ENCODE results near the gene PAK2. TPM values are rescaled to one million over a fixed set of nuclear protein-coding genes. Genes with fewer than 3 reads are reported as not detected.

The PAK2 gene
- total RNA-seq, 1 experiment from 2014 or later = 50.7 TPM

DNA sequence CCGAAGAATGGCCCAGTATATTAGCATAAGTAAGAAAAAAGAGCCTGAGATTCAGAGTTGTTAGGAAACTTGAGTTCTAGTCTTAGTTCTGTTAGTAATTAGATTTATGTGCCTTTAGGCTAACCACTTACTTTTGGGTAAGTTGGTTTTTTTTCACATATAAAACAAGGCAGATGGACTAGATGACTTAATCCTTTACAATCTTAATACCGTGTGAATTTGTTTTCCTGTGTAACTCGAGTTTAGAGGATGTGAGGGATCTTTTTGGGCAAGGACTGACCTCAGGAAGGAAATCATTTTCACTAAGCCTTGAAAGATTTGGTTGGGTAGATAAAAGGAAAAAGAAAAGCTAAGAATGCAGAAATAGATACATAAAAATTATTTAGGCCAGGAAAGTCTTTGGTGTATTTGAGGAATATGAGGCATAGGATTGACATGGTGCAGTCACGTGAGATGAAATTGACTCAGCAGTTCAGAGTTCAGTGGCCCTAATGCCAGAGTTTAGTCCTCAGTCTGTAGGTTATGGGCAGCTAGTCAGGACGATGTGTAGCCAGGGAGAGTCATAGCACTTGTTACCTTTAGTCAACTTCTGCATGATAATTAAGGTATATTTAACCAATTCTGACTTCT lies 34.6 kb downstream of the PAK2 start (continued):
- TF ChIP-seq, protein P1, sequence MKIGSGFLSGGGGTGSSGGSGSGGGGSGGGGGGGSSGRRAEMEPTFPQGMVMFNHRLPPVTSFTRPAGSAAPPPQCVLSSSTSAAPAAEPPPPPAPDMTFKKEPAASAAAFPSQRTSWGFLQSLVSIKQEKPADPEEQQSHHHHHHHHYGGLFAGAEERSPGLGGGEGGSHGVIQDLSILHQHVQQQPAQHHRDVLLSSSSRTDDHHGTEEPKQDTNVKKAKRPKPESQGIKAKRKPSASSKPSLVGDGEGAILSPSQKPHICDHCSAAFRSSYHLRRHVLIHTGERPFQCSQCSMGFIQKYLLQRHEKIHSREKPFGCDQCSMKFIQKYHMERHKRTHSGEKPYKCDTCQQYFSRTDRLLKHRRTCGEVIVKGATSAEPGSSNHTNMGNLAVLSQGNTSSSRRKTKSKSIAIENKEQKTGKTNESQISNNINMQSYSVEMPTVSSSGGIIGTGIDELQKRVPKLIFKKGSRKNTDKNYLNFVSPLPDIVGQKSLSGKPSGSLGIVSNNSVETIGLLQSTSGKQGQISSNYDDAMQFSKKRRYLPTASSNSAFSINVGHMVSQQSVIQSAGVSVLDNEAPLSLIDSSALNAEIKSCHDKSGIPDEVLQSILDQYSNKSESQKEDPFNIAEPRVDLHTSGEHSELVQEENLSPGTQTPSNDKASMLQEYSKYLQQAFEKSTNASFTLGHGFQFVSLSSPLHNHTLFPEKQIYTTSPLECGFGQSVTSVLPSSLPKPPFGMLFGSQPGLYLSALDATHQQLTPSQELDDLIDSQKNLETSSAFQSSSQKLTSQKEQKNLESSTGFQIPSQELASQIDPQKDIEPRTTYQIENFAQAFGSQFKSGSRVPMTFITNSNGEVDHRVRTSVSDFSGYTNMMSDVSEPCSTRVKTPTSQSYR (CRISPR knock-in tag; IDR thresholded peaks at IDR 0.05) = no peak

- Mint-ChIP-seq H3K4me3 (no peak overlapping the region), H3K9me3 (peaks cover 18% of the 10 kb centered on the region), H3K27me3 (ENCODE audit: low read depth) (no peaks in the 10 kb centered on the region), H3K27ac (peak overlapping the region; percentile 87), H3K36me3 (peaks cover 32% of the 10 kb centered on the region), H3K4me1 (peaks cover 35% of the 10 kb centered on the region)
- ATAC-seq (no peak), DNase-seq (ENCODE audit: low spot score) (no peak)
- TF ChIP-seq SOX15 (CRISPR knock-in tag; IDR thresholded peaks at IDR 0.05) = no peak
- TF ChIP-seq, protein P1 (CRISPR knock-in tag; IDR thresholded peaks at IDR 0.05) = no peak
- TF ChIP-seq RORB (CRISPR knock-in tag; IDR thresholded peaks at IDR 0.05) = no peak
- TF ChIP-seq ZNF416 (CRISPR knock-in tag; IDR thresholded peaks at IDR 0.05) = no peak
- TF ChIP-seq FOXP1 (CRISPR knock-in tag; IDR thresholded peaks at IDR 0.05; ENCODE audit: borderline replicate concordance) = no peak
- TF ChIP-seq MXD4 (CRISPR knock-in tag; IDR thresholded peaks at IDR 0.05; ENCODE audit: borderline replicate concordance) = no peak
- TF ChIP-seq, protein P2, sequence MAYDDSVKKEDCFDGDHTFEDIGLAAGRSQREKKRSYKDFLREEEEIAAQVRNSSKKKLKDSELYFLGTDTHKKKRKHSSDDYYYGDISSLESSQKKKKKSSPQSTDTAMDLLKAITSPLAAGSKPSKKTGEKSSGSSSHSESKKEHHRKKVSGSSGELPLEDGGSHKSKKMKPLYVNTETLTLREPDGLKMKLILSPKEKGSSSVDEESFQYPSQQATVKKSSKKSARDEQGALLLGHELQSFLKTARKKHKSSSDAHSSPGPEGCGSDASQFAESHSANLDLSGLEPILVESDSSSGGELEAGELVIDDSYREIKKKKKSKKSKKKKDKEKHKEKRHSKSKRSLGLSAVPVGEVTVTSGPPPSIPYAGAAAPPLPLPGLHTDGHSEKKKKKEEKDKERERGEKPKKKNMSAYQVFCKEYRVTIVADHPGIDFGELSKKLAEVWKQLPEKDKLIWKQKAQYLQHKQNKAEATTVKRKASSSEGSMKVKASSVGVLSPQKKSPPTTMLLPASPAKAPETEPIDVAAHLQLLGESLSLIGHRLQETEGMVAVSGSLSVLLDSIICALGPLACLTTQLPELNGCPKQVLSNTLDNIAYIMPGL (CRISPR knock-in tag; IDR thresholded peaks at IDR 0.05) = no peak
- no peak for TF ChIP-seq NFE2L1 (CRISPR knock-in tag; IDR thresholded peaks at IDR 0.05)
- TF ChIP-seq, protein P3, sequence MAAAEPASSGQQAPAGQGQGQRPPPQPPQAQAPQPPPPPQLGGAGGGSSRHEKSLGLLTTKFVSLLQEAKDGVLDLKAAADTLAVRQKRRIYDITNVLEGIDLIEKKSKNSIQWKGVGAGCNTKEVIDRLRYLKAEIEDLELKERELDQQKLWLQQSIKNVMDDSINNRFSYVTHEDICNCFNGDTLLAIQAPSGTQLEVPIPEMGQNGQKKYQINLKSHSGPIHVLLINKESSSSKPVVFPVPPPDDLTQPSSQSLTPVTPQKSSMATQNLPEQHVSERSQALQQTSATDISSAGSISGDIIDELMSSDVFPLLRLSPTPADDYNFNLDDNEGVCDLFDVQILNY (CRISPR knock-in tag; IDR thresholded peaks at IDR 0.05) = no peak
- no peak for TF ChIP-seq TEAD1 (CRISPR knock-in tag; IDR thresholded peaks at IDR 0.05)
- POLR2A ChIA-PET = no interaction called here
- CTCF ChIA-PET = interaction anchor here (1.2 kb wide), 1 partner anchor 246 kb away, joined by 3 read pairs; no protein-coding TSS in a partner anchor
Measured at GRCh38 chr3:196774848-196775422, 35.3 kb downstream of the PAK2 start.

DNA sequence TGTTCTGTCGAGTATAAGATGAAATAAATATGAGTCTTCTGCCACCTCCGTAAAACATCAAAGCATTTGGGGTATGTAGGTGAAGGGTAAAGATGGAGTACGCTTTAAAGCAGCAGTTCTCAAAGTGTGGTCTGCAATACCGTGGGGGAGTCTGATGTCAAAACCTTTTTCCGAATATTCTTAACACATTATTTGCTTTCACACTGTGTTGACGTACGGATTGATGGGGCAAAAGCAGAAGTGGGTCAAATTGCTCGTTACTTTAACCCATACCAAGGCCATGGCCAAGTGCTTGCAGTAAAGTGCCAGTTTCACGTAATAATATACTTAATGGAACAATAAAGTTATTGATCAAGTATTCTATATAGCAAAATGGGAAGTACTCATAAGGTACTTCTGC lies 36.3 kb downstream of the PAK2 start:
- ChIA-PET CTCF (no interaction called here), POLR2A (no interaction called here)
- DNase-seq (ENCODE audit: low spot score) (no peak), ATAC-seq (no peak)
- Mint-ChIP-seq H3K4me3 (no peak overlapping the region), H3K27me3 (ENCODE audit: low read depth) (no peaks in the 10 kb centered on the region), H3K9me3 (peaks cover 23% of the 10 kb centered on the region), H3K4me1 (peaks cover 35% of the 10 kb centered on the region), H3K27ac (peak overlapping the region; percentile 11), H3K36me3 (peaks cover 35% of the 10 kb centered on the region)
- no peak for TF ChIP-seq TEAD4 (CRISPR knock-in tag; IDR thresholded peaks at IDR 0.05)
- TF ChIP-seq, protein P4, sequence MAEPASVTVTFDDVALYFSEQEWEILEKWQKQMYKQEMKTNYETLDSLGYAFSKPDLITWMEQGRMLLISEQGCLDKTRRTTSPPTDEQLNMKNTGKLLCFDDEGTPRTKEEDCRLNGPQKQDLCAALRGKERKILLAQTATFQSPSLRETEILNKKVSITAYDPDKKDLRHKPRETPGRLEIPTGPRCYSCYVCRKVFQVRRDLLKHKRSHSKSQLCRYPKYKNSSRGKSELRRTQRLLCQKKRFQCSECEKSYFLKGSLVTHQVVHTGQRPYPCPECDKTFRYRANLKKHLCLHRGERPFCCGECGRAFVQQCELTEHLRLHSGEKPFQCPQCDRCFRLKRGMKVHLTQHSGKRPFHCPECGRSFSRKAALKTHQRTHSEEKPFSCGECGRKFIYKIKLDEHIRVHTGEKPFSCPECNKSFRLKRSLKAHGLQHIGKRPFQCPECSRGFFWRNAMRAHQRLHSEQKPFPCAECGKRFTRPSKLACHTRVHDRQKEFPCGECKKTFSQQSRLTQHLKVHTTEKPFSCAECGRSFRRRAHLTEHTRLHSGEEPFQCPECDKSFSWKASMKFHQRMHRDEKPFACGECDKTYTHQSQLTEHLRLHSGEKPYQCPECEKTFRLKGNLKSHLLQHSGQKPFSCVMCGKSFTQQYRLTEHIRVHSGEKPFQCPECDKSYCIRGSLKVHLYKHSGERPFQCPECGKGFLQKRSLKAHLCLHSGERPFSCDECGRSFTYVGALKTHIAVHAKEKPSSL (CRISPR knock-in tag; conservative IDR thresholded peaks at IDR 0.05) = no peak
- TF ChIP-seq CREM (CRISPR knock-in tag; IDR thresholded peaks at IDR 0.05) = no peak
- no peak for TF ChIP-seq FOXP1 (CRISPR knock-in tag; IDR thresholded peaks at IDR 0.05; ENCODE audit: borderline replicate concordance)
- TF ChIP-seq ZNF671 (CRISPR knock-in tag; IDR thresholded peaks at IDR 0.05) = no peak
- no peak for TF ChIP-seq CDX4 (CRISPR knock-in tag; IDR thresholded peaks at IDR 0.05; ENCODE audit: borderline replicate concordance)
- no peak for TF ChIP-seq ERG (CRISPR knock-in tag; IDR thresholded peaks at IDR 0.05)
- no peak for TF ChIP-seq OVOL2 (CRISPR knock-in tag; IDR thresholded peaks at IDR 0.05; ENCODE audit: borderline replicate concordance)
- TF ChIP-seq ATF1 (CRISPR knock-in tag; IDR thresholded peaks at IDR 0.05) = no peak

Measured in WTC11 (cell line).